Neutrophil (primary cell): ENCODE results near the gene TNFAIP8L1.
A peak's percentile ranks its signal among the peaks of the same experiment; 100 is the strongest.

ENCODE experiments used
- H3K27ac ChIP-seq: fragments of 200-600 bp; sonication (generic); 2 replicates; pipeline ENCODE4 v1.5.1; 2016; ENCODE audit warnings: mild to moderate bottlenecking, moderate library complexity
- H3K27me3 ChIP-seq: fragments of 200-600 bp; sonication (generic); 2 replicates; pipeline ENCODE4 v1.6.0; 2016; ENCODE audit warnings: mild to moderate bottlenecking
- H3K36me3 ChIP-seq: fragments of 200-600 bp; sonication (generic); 2 replicates; pipeline ENCODE4 v1.5.1; 2017
- H3K4me1 ChIP-seq, 2 experiments: fragments of 200-600 bp in 1 of 2; sonication (generic) in 1 of 2; 1 replicate in 1 of 2; 2 replicates in 1 of 2; pipeline versions ENCODE4 v1.5.1 to v1.6.1; 2013 to 2016; ENCODE audit warnings: low read depth in 1 of 2, low read length in 1 of 2, mild to moderate bottlenecking in 1 of 2, moderate library complexity in 1 of 2; ENCODE audit not compliant: control insufficient read depth in 1 of 2, insufficient read depth in 1 of 2
- H3K4me3 ChIP-seq, 2 experiments: fragments of 200-600 bp in 1 of 2; sonication (generic) in 1 of 2; 1 replicate in 1 of 2; 2 replicates in 1 of 2; pipeline ENCODE4 v1.5.1; 2013 to 2016; ENCODE audit warnings: low read depth in 1 of 2, low read length in 1 of 2, mild to moderate bottlenecking in 1 of 2, moderate library complexity in 1 of 2
- H3K9me3 ChIP-seq: fragments of 200-600 bp; sonication (generic); 2 replicates; pipeline ENCODE4 v1.5.1; 2016
- CTCF ChIP-seq: fragments of 200-600 bp; sonication (generic); IDR thresholded peaks from 2 replicates; pipeline ENCODE4 v1.5.1; 2016; ENCODE audit warnings: antibody characterized with exemption

The TNFAIP8L1 gene

DNA sequence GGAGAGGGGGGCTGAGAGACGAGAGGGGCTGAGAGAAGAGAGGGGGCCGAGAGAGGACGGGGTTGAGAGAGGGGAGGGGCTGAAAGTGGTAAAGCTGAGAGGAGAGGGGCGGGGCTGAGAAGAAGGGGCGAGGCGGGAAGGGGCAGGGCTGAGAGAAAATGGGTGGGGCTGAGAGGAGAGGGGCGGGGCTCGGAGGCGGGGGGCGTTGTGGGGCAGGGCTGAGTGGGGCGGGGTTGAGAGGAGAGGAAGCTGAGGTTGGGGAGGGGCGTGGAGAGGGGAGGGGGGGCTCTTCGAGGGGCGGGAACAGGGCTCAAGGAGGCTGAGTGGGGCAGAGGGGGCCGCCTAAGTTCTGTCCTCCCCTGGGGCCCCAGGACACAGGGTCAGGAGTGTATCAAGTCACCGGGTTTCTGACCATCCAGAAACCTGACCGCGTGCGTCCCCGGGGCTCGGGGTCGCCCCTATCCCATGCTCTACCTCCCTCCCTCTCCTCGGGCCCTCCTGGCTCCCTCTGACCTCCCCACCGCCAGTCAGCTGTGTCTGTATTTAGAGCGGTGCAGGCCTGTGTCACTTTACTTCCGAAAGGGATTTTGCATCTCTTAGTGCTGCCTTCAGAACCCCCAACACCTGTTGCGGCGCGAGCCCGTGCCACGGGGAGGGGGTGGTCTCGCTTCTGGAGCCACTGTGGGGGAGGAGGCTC lies 41.2 kb upstream of the TNFAIP8L1 start:
- peak overlapping the region in 1 of 2 experiments; percentile 38 for H3K4me3 ChIP-seq
- peaks cover 99% of the 10 kb centered on the region for H3K27me3 ChIP-seq
- H3K4me1 ChIP-seq: peaks cover 3 to 8% of the 10 kb centered on the region in 2 experiments
- H3K27ac ChIP-seq: no peak overlapping the region
- no peak for TF ChIP-seq CTCF
- no peaks in the 10 kb centered on the region for H3K9me3 ChIP-seq
- no peaks in the 10 kb centered on the region for H3K36me3 ChIP-seq

GRCh38 chr19:4598712-4599111 lies 40.6 kb upstream of the TNFAIP8L1 start:
- no peak for TF ChIP-seq CTCF
- Histone ChIP-seq H3K4me1 (peaks cover 3 to 8% of the 10 kb centered on the region in 2 experiments), H3K27ac (no peak overlapping the region), H3K4me3 (peak overlapping the region in 1 of 2 experiments; percentile 38), H3K36me3 (no peaks in the 10 kb centered on the region), H3K9me3 (no peaks in the 10 kb centered on the region), H3K27me3 (peaks cover 99% of the 10 kb centered on the region)

- H3K27me3 ChIP-seq: peaks cover 96% of the 10 kb centered on the region
- no peak overlapping the region for H3K27ac ChIP-seq
- no peaks in the 10 kb centered on the region for H3K36me3 ChIP-seq
- peaks cover 3 to 8% of the 10 kb centered on the region in 2 experiments for H3K4me1 ChIP-seq
- H3K4me3 ChIP-seq: no peak overlapping the region
- no peak for TF ChIP-seq CTCF
- no peaks in the 10 kb centered on the region for H3K9me3 ChIP-seq
Measured at GRCh38 chr19:4600082-4600481, 39.2 kb upstream of the TNFAIP8L1 start.

DNA sequence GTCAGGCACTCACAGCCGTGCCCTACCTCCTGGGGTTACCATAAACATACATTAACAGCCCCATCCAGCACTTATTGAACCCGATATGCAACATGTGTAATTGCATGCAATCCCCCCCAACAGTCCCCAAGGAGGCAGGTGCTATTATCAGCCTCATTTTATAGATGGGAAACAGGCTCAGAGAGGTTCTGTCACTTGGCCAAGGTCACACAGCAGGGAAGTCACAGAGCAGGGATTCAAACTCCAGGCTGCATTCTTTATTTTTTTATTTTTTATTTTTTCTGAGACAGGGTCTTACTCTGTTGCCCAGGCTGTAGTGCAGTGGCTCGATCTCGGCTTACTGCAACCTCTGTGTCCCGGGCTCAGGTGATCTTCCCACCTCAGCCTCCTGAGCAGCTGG lies 38.4 kb upstream of the TNFAIP8L1 start:
- Histone ChIP-seq H3K4me3 (no peak overlapping the region), H3K9me3 (no peaks in the 10 kb centered on the region)

DNA sequence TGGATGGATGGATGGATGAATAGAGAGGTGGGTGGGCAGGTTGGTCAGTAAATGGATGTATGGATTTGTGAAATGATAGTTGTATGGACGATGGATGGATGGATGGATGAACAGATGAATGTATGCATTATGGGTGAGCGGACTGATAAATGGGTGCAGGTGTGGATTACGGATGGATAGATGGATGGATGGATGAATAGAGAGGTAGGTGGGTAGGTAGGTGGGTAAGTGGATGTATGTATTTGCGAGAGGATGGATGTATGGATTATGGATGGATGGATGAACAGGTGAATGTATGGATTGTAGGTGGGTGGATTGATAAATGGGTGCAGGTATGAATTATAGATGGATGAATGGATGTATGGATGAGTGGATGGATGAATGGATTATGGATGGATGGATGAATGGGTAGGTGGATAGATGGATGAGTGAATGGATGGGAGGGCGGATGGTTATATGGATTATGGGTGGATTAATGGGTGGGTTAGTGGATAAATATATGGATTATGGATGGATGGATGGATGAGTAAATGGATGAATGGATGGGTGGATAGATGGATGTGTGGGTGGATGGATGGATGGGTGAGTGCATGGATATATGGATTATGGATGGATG lies 37.0 kb upstream of the TNFAIP8L1 start:
- Histone ChIP-seq H3K4me1 (peaks cover 3 to 12% of the 10 kb centered on the region in 2 experiments), H3K27ac (no peak overlapping the region), H3K9me3 (no peaks in the 10 kb centered on the region), H3K27me3 (peaks cover 96% of the 10 kb centered on the region), H3K36me3 (no peaks in the 10 kb centered on the region), H3K4me3 (no peak overlapping the region)
- TF ChIP-seq CTCF: no peak

More for the DNA sequence above, 38.4 kb upstream of the TNFAIP8L1 start:
- peaks cover 96% of the 10 kb centered on the region for H3K27me3 ChIP-seq
- H3K36me3 ChIP-seq: no peaks in the 10 kb centered on the region
- TF ChIP-seq CTCF: no peak
- H3K4me1 ChIP-seq: peaks cover 3 to 8% of the 10 kb centered on the region in 2 experiments
- H3K27ac ChIP-seq: no peak overlapping the region
